Measurements from ENCODE around the gene HOXB2. TPM values are rescaled to one million over a fixed set of nuclear protein-coding genes. Genes with fewer than 3 reads are reported as not detected.

Gene HOXB2
- total RNA-seq, 1 donor from 2014 or later: 15.2 TPM

DNA sequence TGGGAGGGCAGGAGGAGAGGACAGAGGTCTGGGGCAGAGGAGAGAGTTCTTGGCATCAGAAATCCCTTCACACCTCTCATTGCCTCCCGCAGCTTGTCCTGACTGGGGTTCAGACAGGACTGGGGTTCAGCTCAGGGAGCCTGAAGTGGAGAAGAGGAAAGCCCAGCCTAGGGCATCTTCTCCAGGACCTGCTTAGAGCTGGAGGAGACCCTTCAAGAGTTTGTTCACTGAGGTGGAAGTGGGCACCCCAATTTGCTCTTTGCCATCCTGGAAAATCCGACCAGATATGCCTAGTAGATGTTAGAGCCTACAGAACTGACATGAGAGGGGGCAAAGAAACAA is 43.1 kb upstream of the HOXB2 start:
- Histone ChIP-seq H3K36me3 (ENCODE audit: control insufficient read depth, insufficient read depth, low read length) (peaks cover 3% of the 10 kb centered on the region), H3K4me3 (ENCODE audit: low read depth, low read length) (peak overlapping the region; percentile 68), H3K27me3 (ENCODE audit: control insufficient read depth, insufficient read depth, low read length) (no peaks in the 10 kb centered on the region)
- TF ChIP-seq, protein P1, sequence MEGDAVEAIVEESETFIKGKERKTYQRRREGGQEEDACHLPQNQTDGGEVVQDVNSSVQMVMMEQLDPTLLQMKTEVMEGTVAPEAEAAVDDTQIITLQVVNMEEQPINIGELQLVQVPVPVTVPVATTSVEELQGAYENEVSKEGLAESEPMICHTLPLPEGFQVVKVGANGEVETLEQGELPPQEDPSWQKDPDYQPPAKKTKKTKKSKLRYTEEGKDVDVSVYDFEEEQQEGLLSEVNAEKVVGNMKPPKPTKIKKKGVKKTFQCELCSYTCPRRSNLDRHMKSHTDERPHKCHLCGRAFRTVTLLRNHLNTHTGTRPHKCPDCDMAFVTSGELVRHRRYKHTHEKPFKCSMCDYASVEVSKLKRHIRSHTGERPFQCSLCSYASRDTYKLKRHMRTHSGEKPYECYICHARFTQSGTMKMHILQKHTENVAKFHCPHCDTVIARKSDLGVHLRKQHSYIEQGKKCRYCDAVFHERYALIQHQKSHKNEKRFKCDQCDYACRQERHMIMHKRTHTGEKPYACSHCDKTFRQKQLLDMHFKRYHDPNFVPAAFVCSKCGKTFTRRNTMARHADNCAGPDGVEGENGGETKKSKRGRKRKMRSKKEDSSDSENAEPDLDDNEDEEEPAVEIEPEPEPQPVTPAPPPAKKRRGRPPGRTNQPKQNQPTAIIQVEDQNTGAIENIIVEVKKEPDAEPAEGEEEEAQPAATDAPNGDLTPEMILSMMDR (IDR thresholded peaks at IDR 0.05; ENCODE audit: insufficient read depth, low read length, poor library complexity, severe bottlenecking): no peak
- no peak for DNase-seq (ENCODE audit: low read depth)

DNA sequence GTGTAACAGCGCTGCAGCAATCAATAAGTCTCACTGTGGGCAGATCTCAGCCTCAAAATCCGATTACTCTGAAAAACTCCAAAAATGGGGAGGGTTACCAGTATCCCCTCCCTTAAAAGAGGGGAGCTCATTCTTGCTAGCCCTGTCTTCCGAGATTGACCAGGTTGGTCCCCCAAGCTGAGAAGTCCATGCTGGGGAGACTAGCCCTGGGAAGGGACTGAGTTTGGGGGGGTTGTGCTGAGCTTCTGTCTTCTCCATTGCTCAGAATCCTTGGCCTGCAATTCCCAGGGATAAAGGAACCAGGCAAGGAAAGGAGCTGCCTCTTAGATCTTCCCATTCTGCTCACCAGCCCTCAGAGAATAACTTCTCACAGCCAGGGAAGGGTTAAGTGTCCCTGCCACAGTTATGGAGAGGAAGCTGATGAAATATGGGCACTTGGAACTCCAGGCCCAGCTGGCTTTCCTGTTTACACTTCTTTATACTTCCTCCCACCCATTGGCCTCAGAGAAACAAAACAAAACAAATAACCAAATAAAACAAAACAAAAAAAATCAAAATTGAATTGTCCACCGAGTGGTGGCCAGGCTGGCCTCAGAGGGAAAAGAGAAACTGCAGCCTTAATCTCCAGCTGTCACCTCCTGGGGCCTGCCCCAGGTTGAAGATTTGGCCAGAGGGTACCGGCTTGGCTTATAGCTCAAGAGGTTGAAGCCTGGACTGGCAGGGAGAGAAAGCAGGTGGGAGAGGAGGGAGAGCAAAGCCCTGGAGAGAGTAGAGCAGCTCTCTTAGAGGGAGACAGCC is 42.6 kb upstream of the HOXB2 start:
- Histone ChIP-seq H3K4me3 (ENCODE audit: low read depth, low read length) (peak overlapping the region; percentile 68), H3K27me3 (ENCODE audit: control insufficient read depth, insufficient read depth, low read length) (no peaks in the 10 kb centered on the region), H3K36me3 (ENCODE audit: control insufficient read depth, insufficient read depth, low read length) (peaks cover 3% of the 10 kb centered on the region)
- TF ChIP-seq, protein P1 (IDR thresholded peaks at IDR 0.05; ENCODE audit: insufficient read depth, low read length, poor library complexity, severe bottlenecking): no peak
- no peak for DNase-seq (ENCODE audit: low read depth)

DNA sequence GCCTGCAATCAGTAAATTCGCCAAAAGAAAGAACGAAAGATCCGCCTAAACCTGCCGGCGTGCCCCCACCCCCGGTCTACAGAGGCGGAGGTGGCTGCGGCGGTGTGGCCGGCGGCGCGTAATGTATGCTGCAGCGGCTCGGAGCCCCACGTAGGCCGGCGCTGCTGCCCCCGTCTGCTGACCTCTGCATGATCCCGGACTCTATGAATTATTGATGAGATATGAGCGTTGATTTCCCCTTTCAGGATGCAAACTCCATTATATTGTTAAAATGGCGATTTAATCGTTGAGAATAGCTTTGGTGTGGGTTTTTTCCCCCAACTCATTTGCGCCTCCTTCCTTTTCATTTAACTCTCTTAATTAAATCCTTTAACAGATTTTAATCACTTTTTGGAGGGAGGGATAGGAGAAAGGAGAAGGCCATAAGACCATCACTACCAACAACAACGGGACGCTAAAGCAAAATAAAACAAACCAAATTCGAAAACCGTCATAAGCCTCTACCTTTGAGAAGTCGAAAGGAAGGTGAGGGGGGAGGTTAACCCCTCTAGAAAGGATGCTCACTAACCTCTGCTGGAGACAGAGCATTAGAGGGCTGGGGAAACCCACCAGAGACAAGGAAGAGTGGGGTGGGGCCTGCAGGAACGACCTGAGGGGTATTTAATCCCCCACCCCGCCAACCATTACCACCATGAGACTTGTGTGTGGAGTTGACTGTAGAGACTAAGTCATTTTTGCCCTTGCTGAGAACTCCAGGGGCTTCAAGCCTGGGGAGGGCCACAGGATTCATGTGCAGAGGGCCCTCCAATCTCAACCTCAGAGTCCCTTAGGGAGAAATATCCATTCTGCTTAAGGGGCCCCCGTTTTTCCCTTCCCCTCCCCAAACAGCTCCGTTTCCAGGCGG is 41.7 kb upstream of the HOXB2 start:
- TF ChIP-seq, protein P1 (IDR thresholded peaks at IDR 0.05; ENCODE audit: insufficient read depth, low read length, poor library complexity, severe bottlenecking): no peak
- DNase-seq (ENCODE audit: low read depth): no peak
- Histone ChIP-seq H3K36me3 (ENCODE audit: control insufficient read depth, insufficient read depth, low read length) (peaks cover 2% of the 10 kb centered on the region), H3K4me3 (ENCODE audit: low read depth, low read length) (peak overlapping the region; percentile 68), H3K27me3 (ENCODE audit: control insufficient read depth, insufficient read depth, low read length) (no peaks in the 10 kb centered on the region)

DNA sequence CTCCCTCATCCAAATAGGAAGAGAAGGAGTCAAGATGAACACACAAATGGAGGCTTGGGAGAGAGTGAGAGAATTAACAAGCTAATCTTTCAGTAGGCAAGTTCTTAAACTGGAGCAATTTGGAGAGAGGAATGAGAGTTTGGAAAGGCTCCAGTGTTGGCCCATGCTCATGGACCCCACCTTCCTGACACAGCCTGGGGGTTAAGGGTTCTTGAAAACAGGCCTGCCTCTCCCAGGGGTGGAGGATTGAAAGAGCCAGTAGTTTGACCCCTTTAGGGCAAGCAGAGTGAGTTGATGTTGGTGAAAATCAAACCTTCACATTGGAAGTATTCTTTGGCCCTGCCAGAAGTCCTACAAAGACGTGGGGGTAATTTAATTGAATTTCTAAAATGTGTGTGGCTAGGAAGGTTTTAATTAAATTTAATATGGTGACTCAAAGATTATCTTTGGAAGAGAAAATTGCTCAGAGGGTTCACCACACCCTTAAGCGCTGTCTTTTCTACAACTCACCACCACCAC is 39.4 kb upstream of the HOXB2 start:
- H3K36me3 ChIP-seq (ENCODE audit: control insufficient read depth, insufficient read depth, low read length): peaks cover 2% of the 10 kb centered on the region
- DNase-seq (ENCODE audit: low read depth): no peak
- peak overlapping the region; percentile 68 for H3K4me3 ChIP-seq (ENCODE audit: low read depth, low read length)
- H3K27me3 ChIP-seq (ENCODE audit: control insufficient read depth, insufficient read depth, low read length): no peaks in the 10 kb centered on the region
- TF ChIP-seq, protein P1 (IDR thresholded peaks at IDR 0.05; ENCODE audit: insufficient read depth, low read length, poor library complexity, severe bottlenecking): no peak

DNA sequence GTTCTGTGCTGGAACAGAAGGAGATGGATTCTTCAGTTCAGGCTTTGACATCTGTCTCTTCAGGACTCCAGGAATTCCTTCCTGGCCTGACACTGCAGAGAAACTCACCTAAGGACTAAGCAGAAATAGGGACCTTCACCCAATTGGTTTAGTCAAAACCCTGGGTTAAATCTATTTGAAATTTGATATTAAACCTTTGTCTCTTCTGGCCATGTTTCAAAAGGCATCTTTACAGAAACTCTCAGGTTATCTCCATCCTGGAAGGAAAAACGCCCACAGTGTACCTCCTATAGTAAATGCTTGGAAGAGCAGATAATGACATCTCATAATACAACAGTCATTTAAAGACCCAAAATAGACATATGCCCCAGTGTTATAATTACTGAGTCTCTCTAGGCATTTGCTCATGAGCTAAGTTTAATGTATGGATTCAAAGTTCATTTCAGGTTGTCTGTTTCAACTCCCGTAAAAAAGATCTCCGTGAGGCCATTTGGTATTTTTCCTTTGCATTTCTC is 38.9 kb upstream of the HOXB2 start:
- H3K36me3 ChIP-seq (ENCODE audit: control insufficient read depth, insufficient read depth, low read length): peaks cover 3% of the 10 kb centered on the region
- TF ChIP-seq, protein P1 (IDR thresholded peaks at IDR 0.05; ENCODE audit: insufficient read depth, low read length, poor library complexity, severe bottlenecking): no peak
- DNase-seq (ENCODE audit: low read depth): no peak
- H3K4me3 ChIP-seq (ENCODE audit: low read depth, low read length): peak overlapping the region; percentile 68
- H3K27me3 ChIP-seq (ENCODE audit: control insufficient read depth, insufficient read depth, low read length): no peaks in the 10 kb centered on the region

Data from kidney epithelial cell (primary cell).